SK-N-DZ (cell line): ENCODE data around the gene PTCHD4. TPM values are rescaled to one million over a fixed set of nuclear protein-coding genes. Genes with fewer than 3 reads are reported as not detected.
A peak's percentile ranks its signal among the peaks of the same experiment; 100 is the strongest.
"Not testable (repeated sequence)": the region's sequence is repeated elsewhere in the genome, so short reads cannot be mapped to it uniquely, and the experiment has no call there.

Experiments used
- DNase-seq: peaks from one replicate; pipeline ENCODE4 v3.0.0-alpha.2; 2015; ENCODE audit warnings: low spot score
- polyA plus RNA-seq, 2 experiments: library from polyadenylated mRNA; depleted of rRNA; stranded (reverse); fragments of >200 nt; gene quantifications; 2 replicates each; pipeline ENCODE4 v1.2.3, GENCODE V29; 2014

The PTCHD4 gene
- 0.30 and 0.38 TPM in 2 replicates for polyA plus RNA-seq (2014; cell fraction: cytosol; rRNA removed)
- polyA plus RNA-seq (2014; cell fraction: nucleus; rRNA removed): 0.27 TPM in 1 of 2 replicates, not detected in the other

DNA sequence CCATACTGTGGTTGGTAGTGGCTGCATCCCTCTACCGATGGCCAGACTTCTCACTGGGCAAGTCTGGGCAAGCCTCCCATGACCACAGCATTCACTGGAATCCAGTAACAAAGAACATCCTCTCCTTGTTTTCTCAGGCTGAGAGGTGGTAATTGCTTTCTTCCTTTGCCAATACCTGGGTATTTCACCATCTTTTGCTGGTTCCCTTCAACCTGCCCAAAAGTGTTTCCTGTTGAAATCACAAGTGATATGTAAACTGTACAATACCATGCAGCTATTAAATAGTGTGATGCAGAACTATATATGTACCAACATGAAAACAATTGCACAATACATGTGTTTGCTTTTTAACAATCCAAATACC is at the start of gene PTCHD4:
Gene PTCHD4, minus strand, starts transcription at position 55 of the 364 bp plus-strand sequence. CDS start 42,240 bp downstream, outside the sequence.
- no peak for DNase-seq

DNA sequence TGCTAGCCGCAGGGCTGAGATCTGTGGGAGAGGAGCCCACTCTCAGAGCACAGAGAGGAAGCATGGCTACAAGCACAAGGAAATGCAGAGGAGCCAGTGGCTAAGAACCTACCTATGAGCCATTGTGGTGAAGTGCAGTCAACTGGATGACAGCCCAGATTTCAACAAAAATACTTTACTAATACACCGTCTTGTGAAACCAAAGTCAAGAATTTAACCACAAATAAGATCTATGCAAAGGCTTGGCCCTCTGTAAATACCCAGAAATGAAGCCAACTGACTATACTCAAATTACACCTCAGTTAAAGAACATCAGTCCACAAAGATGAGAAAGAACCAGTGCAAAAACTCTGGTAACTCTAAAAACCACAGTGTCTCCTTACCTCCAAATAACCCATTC is 40.1 kb upstream of the PTCHD4 start:
- DNase-seq: no peak

DNA sequence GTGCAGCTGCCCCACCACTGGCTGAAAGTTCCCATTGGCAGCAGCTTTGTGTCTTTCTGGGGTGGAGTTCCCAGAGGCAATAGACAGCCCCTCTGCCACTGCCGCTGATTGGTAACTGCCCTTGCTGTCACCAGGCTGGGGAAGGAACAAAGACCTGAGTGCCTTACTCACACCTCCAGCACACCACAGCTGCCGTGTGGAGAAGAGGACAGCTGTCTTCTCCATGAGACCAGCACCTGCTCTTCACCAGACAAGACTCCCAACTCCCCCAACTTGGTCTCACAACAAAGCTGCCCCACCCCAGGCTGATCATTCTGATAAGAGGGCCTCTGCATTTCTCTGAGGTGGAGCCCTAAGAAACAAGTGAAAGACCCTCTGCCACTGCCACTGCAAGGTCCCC is 39.7 kb upstream of the PTCHD4 start:
- peak; percentile 5 for DNase-seq

DNA sequence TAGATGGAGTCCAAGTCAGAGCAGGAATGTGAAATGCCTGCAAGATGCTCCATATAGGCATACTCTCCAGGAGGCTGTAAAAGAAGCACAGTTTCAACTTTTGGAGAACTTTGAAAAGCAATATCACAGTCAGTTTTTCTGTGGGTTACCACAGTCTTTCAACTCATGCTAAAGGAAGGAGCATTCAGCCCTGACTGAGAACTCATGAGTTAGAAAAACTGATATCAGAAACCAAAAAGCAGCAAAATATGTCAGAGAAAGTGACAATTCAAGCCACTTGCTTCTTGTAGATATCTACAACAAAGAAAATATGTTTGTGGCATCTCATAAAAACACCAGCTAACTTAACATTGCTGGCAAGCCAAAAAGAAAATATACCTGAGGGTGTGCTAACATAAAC is 36.1 kb upstream of the PTCHD4 start:
- DNase-seq: no peak

DNA sequence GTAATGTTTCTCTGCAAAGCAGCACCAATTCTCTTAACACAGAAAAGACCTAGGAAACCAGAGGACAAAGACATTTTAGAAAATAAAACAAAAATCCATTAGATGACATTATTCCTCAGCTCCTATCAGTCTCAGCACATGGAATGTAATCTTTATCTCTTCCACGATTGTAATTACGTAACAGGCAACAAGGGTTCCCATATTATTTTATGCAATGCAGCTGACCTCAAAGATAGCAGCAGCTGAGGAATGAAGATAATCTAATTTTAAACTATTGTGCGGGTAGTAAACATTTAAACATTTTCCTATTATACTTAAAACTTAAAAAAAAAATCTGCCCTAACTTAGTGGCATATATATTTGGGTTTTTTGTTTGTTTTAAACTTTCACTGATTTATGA is 33.0 kb upstream of the PTCHD4 start:
- no peak for DNase-seq

DNA sequence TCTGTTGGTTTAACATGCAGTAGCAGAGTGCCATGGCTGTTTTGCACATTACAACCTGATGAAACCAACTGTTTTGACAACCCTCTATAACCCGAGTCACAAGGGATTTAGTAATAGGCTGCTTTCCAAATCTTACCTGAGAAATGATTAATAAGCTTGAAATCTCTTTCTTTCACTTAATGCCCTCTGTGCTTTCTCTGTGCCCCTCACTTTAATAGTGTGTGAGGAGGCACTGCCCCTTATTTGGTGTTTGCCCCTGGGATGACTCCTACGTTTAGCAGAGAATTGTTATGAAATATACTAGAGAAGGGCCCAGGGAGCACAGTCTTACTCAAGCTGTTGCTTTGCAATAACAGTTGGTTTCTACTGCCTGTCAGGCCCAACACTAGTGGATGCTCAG is 31.0 kb upstream of the PTCHD4 start:
- DNase-seq: no peak

DNA sequence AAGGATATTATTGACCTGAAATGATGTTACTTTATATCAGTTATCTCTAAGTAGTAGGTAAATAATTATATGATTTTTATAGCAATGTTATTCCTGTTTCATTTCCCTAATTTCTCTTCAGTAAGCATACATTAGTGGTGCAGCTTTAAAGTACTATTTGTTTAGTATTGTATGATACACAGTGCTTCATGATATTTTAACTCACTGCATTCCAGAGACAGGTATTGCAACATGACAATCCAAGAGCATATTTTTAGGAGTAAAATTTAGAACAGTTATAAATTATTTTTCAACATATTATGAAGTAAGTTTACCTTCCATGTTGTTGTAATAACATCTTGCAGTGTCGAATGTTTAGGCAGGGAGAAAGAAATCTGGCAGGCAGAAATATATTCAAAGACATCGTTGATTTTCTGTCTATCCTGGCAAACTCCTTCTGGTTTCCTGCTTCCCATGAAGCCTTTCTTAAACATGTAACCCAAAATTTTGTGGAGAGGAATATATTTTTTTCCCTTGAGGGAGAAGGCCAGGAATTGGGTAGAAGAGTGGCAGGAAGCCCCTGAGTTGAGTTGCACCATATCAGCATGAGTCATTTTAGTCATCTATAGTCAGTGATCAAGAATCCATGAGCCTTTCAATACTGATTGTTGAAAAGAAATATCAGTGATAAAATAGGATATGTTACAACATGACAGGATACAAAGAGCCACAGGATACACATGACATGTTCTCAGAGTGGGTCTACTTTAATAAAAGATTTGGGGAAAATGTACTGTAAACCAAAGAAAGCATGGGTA is 29.0 kb upstream of the PTCHD4 start:
- no peak for DNase-seq

DNA sequence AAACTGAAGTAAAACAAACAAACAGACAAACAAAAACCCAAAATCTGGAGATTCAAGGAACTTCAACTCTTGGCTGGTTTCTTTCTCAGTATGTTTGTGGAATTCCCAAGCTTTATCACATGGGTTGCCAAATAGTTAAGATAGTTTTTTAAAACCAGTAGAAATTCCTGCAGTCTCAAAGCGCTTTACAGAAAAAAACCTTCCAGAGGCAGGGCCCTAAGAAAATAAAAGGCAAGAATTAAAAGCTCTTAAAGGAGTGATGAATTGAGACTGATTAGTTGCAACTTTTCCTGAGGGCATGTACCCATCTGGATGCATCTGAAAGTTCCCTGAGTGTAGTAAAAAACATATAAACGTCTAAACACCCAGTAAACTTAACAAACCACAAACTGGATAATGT is 25.9 kb upstream of the PTCHD4 start:
- DNase-seq: no peak

DNA sequence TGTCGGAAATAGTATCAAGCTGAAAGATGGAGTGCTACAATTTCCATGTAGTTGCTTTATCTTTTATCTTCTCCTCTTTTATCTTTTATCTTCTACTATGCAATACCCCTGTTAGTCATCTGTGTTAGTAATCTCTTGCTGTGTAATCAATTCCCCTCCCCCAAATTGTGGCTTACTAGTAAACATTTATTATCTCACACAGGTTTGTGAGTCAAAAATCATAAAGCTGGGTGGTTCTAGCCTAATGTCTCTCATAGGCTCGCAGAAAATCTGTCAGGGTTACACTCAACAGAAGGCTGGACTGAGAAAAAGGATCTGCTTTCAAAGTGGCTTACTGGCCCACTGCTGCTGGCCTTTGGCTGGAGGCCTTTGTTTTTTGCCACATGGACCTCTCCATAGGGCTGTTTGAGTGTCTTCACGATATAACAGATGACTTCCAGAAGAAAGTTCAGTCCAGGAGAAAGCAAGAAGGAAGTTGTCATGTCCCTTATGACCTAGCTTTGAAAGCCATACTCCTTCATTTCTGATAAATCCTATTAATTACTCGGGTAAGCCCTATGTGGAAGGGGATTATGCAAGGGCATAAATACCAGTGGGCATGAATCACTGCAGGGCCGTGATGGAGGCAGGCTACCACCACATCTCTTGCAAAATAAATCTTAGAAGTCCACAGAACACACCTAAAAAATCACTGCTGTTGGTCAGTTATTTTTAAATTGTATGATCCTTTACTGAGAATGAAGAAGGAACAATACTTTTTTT is 24.5 kb upstream of the PTCHD4 start:
- DNase-seq: no peak

DNA sequence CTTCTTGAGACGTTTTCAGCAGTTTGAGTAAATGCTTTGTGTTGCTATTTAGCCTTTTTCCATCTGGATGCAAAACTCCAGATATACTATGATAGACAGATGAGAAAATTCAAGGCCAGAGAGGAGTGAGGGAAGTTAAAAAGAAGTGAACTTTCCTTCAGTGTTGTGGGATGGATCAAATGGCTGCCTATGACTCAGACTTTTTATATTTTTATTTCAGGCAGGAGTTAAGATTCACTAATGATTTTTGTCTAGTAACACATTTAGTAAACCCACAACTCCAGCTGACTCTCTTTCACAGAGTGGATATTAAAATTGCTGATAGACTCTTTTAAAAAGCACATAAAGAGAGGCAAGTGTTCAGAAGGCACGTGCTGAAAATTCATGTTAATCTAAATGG is 23.2 kb upstream of the PTCHD4 start:
- no peak for DNase-seq

DNA sequence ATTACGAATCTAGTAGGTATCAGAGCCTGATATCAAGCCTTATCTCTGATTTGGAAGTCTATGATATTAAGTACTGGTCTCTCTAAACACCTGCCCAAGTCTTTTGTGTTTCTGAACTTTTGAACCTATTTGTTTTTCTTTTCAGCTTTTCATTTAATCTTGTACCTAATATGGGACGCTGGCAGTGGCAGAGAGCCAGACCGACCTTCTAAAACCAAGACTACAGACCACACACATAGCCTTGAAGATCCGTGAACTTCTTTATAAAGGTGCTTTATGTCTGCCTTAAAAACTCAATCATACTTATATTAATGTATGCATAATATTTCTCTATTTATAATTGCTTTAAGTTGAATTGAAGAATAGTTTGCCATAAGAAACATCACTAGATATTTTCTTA is 12.6 kb upstream of the PTCHD4 start:
- DNase-seq: no peak

DNA sequence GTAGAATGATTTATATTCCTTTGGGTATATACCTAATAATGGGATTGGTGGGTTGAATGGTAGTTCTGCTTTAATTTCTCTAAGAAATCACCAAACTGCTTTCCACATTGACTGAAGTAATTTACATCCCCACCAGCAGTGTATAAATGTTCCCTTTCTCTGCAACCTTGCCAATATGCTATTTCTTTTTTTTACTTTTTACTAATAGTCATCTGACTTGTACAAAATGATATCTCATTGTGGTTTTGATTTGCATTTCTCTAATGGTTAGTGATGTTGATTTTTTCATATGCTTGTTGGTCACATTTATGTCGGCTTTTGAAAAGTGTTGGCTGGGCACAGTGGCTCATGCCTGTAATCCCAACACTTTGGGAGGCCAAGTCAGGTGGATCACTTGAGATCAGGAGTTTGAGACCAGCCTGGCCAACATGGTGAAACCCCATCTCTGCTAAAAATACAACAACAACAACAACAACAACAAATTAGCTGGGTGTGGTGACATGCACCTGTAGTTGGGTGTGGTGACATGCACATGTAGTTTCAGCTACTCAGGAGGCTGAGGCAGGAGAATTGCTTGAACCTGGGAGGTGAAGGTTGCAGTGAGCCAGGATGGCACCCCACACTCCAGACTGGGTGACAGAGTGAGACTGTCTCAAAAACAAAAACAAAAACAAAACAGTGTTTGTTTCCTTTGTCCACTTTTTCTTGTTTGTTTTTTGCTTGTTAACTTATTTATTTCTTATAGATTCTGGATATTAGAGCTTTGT is 11.2 kb upstream of the PTCHD4 start:
- not testable (repeated sequence) for DNase-seq

DNA sequence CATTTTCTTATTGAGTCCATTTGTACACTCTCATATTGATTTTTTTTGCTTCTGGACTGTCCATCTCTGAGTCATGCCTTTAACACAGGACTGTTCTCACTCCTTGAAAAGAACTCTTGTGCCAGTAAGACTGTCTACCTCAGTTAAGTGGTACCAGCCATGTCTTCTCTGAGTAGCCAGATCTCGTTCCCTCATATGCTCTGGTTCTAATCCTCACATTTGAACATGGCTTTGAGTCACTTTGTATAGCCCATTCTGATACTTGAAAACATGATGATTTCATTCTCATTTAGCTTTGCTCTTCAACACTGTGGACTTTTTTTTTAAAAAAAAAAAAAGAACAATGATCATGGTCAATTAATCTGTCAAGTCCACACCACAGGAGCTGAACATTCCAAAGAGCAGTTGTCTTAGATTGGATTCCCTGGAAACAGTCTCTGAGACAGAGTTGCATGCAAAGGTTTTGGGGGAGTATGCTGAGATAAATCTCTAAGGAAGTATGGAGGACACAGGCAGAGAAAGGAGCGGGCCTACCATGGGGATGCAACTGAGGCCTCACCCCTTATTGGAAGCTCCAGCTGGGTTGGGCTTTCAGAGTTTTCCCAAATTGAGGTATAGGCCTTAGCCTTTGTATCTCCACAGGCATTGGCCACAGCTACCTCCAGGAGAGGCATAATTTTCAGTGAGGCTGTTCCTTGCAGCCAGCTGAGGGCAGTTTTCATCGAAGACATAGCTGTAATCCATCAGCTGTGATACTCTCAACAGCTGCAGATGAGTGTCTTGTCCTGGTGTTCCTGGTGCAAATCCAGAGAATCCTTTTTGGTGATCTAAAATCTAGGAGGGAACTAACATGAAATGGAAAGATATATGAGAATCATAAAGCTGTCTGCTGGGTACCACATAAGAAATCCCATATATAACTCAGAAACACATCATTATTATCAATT is 6.0 kb upstream of the PTCHD4 start:
- no peak for DNase-seq

DNA sequence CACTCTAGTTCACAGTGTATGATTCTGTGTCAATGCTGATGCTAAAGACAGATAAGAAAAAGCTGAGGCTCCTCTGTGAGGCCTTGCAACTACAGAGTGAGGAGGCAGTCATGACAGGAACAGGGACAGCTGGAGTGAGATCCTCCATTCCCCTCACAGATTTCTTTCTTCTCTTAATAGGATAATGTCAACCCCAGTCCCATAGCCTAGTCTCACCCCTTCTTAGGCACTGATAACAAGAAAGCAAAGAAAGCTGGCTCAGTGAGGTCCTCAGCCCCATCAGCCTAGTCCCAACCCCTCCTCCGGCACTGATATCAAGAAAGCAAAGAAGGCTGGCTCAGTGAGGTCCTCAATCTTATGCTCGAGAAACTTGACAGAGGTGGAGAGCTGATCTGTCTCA is 2.1 kb upstream of the PTCHD4 start:
- DNase-seq: peak; percentile 27

DNA sequence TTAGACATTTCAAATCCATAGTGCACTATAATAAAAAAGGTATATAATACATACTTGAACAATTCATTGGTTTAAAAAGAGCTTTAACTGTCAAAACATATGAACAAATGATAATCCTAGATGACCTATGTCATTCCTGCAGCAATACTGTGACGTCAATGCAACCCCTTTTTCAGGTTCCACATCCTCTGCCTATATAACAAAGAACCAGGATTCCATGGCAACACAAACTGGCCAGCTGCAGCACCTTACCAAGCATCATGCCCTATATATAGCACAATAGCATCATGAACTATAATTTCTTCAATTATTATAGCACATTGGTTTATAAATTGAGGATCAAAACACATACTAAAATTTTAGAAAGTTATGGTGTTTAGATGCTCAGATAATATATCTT is 578 bp upstream of the PTCHD4 start:
- no peak for DNase-seq

DNA sequence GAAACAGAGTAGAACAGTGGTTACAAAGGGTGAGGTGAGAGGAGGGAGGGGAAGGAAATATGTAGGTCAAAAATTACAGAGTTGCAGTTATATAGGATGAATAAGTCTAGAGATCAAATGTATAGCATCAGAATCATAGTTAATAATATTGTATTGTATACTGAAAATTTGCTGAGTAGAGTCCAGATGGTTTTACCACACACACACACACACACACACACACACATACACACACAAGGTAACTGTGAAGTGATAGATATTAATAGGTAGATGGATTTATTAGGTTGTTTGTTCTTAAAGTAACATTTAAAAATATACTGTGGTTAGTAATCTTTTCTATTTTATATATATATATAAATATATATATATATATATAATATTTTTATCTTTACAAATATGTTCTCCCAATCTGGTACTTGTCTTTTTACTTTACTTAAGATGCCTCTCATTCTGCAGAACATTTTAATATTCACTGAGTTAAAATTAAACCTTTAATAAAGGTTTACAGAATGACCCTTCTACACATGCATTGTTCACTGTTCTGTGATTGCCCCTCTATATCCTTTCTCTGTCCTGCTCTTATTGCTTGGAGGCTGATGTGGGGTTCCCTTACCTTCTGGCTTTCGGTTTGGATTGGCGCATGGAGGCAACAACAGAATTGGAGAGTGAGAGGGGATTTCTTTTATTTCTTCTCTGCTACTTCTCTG is 408 bp downstream of the PTCHD4 start:
- no peak for DNase-seq

DNA sequence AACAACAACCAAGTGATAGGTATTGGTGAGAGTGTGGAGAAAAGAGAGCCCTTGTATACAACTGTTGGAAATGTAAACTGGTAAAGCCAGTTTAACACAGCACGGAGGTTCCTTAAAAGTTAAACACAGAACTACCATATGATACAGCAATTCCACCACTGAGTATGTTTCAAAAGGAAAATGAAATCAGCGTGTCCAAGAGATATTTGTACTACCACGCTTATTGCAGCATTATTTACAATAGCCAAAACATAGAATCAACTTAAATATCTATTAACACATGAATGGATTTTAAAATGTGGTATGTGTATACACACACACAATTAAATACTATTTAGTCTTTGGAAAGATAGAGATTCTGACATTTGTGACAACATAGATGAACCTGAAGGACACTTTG is 1.1 kb downstream of the PTCHD4 start:
- no peak for DNase-seq

DNA sequence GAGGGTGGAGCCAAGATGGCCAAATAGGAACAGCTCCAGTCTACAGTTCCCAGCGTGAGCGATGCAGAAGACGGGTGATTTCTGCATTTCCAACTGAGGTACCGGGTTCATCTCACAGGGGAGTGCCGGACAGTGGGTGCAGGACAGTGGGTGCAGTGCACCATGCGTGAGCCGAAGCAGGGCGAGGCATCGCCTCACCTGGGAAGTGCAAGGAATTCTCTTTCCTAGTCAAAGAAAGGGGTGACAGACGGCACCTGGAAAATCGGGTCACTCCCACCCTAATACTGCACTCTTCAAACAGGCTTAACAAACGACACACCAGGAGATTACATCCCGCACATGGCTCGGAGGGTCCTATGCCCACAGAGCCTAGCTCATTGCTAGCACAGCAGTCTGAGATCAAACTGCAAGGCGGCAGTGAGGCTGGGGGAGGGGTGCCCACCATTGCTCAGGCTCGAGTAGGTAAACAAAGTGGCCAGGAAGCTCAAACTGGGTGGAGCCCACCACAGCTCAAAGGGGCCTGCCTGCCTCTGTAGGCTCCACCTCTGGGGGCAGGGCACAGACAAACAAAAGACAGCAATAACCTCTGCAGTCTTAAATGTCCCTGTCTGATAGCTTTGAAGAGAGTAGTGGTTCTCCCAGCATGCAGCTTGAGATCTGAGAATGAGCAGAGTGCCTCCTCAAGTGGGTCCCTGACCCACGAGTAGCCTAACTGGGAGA is 8.4 kb downstream of the PTCHD4 start:
- not testable (repeated sequence) for DNase-seq

DNA sequence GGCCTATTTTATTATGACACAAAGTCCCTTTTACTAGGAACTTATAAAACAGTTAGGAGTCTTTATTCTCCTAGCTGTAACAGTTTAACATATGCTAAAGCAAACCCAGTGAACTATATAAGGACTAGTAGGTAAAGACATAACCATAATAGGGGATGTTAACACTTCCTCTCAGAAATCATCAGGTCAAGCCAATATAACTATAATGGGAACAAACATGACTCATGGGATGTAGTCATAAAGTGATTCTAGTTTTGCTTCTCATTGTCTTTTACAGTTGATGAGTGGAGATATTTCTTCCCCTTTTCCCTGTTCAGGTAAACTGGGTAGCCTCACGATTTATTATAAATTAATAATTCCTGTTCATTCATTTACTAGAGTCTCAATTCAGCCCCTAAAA is 9.7 kb downstream of the PTCHD4 start:
- no peak for DNase-seq

DNA sequence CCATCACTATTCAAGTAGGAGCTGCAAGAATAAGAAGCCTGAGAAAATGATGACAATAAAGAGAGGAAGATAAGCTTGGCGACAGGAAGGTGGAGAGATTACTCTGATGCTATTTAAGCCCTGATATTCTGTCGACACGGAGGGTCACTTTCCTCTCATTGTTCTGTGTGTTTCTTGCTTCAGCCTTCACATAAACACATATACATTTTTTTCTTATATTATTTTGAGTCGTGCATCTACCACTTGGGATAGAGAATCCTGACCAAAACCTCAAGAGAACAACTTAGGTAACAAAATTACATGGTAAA is 10.5 kb downstream of the PTCHD4 start:
- DNase-seq: no peak
